Measurements from ENCODE around the gene NBPF14. TPM values are rescaled to one million over a fixed set of nuclear protein-coding genes. Genes with fewer than 3 reads are reported as not detected.
A peak's percentile ranks its signal among the peaks of the same experiment; 100 is the strongest.
"Not testable (repeated sequence)": the region's sequence is repeated elsewhere in the genome, so short reads cannot be mapped to it uniquely, and the experiment has no call there.

Gene NBPF14
- total RNA-seq, 4 donors from 2014 or later = 19.5 to 48.4 (median 32.8) TPM

DNA sequence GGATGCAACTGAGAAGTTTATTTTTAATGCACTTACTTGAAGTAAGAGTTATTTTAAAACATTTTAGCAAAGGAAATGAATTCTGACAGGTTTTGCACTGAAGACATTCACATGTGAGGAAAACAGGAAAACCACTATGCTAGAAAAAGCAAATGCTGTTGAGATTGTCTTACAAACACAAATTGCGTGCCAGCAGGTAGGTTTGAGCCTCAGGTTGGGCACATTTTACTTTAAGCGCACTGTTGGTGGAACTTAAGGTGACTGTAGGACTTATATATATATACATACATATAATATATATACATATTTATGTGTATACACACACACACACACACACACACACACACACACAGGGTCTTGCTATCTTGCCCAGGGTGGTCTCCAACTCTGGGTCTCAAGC is 69.2 kb downstream of the NBPF14 start:
- in situ Hi-C loops (cut with MboI; ENCODE audit: low pct_ligation_motif_present in 1 of 4, low pct_unique_long_range_greater_than_20kb in 1 of 4, low sequenced_read_pairs in 3 of 4); H3K4me3 ChIP-seq; DNase-seq; intact Hi-C loops (cut with DNase I; ENCODE audit: low total_unique reads); H3K36me3 ChIP-seq; H3K9me3 ChIP-seq; H3K27me3 ChIP-seq; H3K27ac ChIP-seq; H3K4me1 ChIP-seq: not testable (repeated sequence)
- whole genome bisulfite sequencing, 2 donors (ENCODE audit: low coverage in 1 of 2) = 100% methylated on average over 2 of the region's 2 CpGs; no CpG with 5 or more reads in 1 of the 2 donors

DNA sequence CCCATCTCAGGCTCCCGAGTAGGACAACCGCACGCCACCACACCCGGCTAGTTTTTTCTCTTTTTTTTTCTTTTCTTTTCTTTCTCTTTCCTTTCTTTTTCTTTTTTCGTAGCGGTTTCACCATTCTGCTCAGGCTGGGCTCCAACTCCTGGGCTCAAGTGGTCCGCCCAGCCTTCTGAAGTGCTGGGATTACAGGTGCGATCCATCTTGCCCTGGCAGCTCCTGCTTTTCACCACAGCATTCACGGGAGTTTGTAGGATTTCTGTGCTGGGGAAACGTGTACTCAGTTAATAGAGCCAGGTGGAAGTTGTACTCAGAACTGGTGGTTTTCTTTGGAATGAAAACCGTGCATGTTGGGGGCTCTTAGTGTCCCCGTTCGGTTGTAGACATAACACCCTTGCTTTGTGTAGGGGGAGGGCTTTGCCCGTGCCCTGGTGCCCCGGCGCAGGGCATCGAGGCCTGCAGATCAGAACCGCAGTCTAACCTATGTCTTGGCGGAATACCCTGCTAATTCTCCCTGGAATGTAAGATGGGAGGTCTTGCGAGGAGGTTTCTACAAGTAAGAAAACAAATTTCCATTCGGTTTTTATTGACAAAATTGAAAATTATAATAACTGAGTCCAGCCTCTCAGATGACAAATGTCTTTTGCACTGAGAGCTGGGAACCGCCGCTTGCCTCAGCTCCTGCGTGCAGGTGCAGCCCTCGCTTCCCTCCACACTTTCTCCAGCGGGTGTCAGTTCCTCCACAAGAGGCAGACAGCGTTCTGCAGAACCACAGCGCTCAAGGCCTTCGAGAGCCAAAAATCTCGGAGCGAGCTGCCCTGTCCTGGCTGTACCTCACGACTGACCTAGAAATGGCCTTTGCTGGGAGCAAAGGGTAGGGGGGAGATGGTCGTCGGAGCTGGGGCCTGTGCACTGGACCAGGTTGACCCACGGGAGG is 72.3 kb downstream of the NBPF14 start:
- H3K4me1 ChIP-seq; DNase-seq; H3K36me3 ChIP-seq; intact Hi-C loops (cut with DNase I; ENCODE audit: low total_unique reads); H3K27me3 ChIP-seq; in situ Hi-C loops (cut with MboI; ENCODE audit: low pct_ligation_motif_present in 1 of 4, low pct_unique_long_range_greater_than_20kb in 1 of 4, low sequenced_read_pairs in 3 of 4); H3K9me3 ChIP-seq: not testable (repeated sequence)
- Histone ChIP-seq H3K4me3 (peak overlapping the region in 2 of 4 donors; percentile 27 to 44), H3K27ac (peak overlapping the region in 3 of 4 donors; percentile 78 to 83 (median 83))
- 11 to 22% methylated on average over 4 to 7 of the region's 35 CpGs for WGBS, 2 donors (ENCODE audit: low coverage in 1 of 2)
- TF ChIP-seq POLR2AphosphoS5 (IDR thresholded peaks at IDR 0.05) = peak in 1 of 3 donors; percentile 32

DNA sequence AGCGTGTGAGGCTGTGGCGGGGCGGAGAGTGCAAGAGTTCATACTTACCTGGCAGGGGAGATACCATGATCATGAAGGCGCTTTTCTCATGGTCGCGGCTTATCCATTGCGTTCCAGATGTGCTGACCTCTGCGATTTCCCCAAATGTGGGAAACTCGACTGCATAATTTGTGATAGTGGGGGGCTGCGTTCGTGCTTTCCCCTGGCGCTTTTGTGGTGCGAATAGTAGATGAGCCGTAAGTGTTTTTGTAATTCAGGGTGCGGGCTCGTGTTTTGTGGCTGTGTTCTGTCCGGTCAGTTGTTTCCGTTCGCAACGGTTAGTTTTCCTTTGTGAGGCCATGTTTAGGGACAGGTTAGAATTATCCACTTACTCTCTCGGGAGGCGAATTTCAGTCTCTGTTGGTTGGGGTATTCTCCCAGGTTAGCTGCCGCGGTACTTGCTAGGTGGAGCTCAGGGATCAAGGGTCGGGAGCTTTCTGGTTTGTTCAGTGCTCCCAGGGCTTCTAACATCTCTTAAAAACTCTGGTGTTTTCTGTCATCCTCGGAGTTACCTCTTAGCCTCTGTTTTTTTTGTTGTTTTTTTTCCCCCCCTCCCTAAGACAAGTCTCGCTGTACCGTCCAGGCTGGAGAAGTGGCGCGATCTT is 73.1 kb downstream of the NBPF14 start:
- in situ Hi-C loops (cut with MboI; ENCODE audit: low pct_ligation_motif_present in 1 of 4, low pct_unique_long_range_greater_than_20kb in 1 of 4, low sequenced_read_pairs in 3 of 4); H3K27me3 ChIP-seq; H3K36me3 ChIP-seq; H3K9me3 ChIP-seq; intact Hi-C loops (cut with DNase I; ENCODE audit: low total_unique reads); H3K4me1 ChIP-seq: not testable (repeated sequence)
- peak; percentile 92 for DNase-seq
- whole genome bisulfite sequencing, 2 donors (ENCODE audit: low coverage in 1 of 2) = 0 to 2% methylated on average over 9 to 30 of the region's 30 CpGs
- peak; percentile 97 to 100 (median 99) for TF ChIP-seq POLR2AphosphoS5 (IDR thresholded peaks at IDR 0.05)
- peak; percentile 100 for TF ChIP-seq POLR2A (IDR thresholded peaks at IDR 0.05)
- Histone ChIP-seq H3K27ac (peak overlapping the region; percentile 78 to 83 (median 82)), H3K4me3 (peak overlapping the region; percentile 8 to 44 (median 22))

DNA sequence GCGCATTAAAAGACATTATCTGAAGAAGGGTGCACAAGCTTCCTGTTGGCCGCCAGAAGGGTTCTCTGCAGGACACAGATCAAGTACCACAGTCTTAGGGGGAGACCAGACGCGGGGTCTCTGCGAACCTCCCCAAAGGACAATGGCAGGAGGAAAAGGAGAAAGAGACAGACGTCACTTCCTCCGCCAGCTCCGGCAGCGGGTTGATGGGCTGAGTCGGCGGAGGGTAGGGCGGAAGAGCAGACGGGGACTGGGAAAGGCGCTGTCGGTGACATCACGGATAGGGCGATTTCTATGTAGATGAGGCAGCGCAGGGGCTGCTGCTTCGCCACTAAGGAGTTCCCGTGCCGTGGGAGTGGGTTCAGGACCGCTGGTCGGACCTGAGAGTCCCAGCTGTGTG is 73.7 kb downstream of the NBPF14 start:
- DNase-seq = peak; percentile 91
- H3K27me3 ChIP-seq; H3K4me1 ChIP-seq; intact Hi-C loops (cut with DNase I; ENCODE audit: low total_unique reads); H3K9me3 ChIP-seq; H3K36me3 ChIP-seq; in situ Hi-C loops (cut with MboI; ENCODE audit: low pct_ligation_motif_present in 1 of 4, low pct_unique_long_range_greater_than_20kb in 1 of 4, low sequenced_read_pairs in 3 of 4): not testable (repeated sequence)
- Histone ChIP-seq H3K4me3 (peak overlapping the region in 3 of 4 donors; percentile 17 to 44 (median 21)), H3K27ac (peak overlapping the region; percentile 78 to 83 (median 82))
- 5% methylated on average over 17 of the region's 23 CpGs; no CpG with 5 or more reads in 1 of the 2 donors for WGBS, 2 donors (ENCODE audit: low coverage in 1 of 2)

DNA sequence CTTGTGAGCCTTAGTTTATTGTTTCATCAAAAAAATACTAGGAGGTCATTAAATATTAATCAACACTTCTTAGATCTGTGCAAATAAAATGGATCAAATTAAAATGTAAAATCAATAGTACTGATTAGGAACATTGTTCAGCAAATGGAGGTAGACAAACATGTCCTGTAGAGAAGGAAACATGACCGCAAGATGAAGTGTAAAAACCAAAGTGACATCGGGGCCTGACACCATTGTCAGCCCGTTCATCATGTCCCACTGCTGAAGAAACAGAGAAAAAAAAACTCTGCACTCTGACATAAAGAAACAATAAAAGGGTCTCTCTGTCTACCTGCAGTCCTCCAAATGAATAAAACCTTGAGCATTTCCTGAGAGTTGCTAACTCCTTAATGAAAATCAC is 81.5 kb downstream of the NBPF14 start:
- DNase-seq; H3K36me3 ChIP-seq; H3K4me3 ChIP-seq; H3K9me3 ChIP-seq; H3K27me3 ChIP-seq; in situ Hi-C loops (cut with MboI; ENCODE audit: low pct_ligation_motif_present in 1 of 4, low pct_unique_long_range_greater_than_20kb in 1 of 4, low sequenced_read_pairs in 3 of 4); H3K4me1 ChIP-seq; H3K27ac ChIP-seq; intact Hi-C loops (cut with DNase I; ENCODE audit: low total_unique reads): not testable (repeated sequence)
- no CpG with 5 or more reads among the region's 3 CpGs for WGBS, 2 donors (ENCODE audit: low coverage in 1 of 2)

DNA sequence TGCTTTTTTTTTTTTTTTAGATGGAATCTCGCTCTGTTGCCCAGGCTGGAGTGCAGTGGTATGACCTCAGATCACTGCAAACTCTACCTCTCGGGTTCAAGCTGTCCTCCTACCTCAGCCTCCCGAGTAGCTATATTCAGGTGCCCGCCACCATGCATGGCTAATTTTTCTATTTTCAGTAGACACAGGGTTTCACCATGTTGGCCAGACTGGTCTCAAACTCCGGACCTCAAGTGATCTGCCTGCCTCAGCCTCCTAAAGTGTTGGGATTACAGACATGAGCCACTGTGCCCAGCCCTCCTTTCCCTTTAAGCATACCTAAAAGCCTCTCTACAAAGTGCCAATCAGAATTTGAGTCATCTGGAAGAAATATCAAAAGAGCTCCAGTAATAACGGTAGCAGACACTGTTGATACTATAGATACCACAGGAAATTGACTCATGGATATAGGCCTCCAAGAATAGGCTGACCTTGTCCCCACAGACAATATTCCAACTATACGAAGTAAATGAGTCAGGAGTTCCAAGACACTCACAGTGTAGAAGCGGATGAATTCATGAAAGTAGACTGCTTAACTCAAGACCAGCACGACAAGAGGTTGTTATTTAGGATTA is 83.1 kb downstream of the NBPF14 start:
- DNase-seq; H3K4me1 ChIP-seq; in situ Hi-C loops (cut with MboI; ENCODE audit: low pct_ligation_motif_present in 1 of 4, low pct_unique_long_range_greater_than_20kb in 1 of 4, low sequenced_read_pairs in 3 of 4); intact Hi-C loops (cut with DNase I; ENCODE audit: low total_unique reads); H3K27ac ChIP-seq; H3K4me3 ChIP-seq; H3K9me3 ChIP-seq; H3K27me3 ChIP-seq; H3K36me3 ChIP-seq: not testable (repeated sequence)
- 47 to 68% methylated on average over 3 to 8 of the region's 9 CpGs for WGBS, 2 donors (ENCODE audit: low coverage in 1 of 2)

DNA sequence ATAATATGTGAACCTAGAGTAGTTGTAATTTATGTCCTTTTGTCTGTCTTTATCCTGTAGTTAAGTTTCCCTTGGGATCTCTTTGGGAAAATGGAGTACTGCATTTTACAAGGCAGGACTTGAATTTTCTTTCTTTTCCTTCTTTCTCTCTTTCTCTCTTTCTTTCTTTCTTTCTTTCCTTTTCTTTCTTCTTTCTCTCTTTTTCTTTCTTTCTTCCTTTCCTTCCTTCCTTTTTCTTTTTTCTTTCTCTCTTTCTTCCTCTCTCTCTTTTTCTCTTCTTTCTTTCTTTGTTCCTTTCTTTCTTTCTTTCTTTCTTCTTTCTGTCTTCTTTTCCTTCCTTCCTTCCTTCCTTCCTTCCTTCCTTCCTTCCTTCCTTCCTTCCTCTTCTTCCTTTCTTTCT is 101.9 kb downstream of the NBPF14 start:
- H3K9me3 ChIP-seq; H3K27me3 ChIP-seq; H3K27ac ChIP-seq; H3K36me3 ChIP-seq; DNase-seq; in situ Hi-C loops (cut with MboI; ENCODE audit: low pct_ligation_motif_present in 1 of 4, low pct_unique_long_range_greater_than_20kb in 1 of 4, low sequenced_read_pairs in 3 of 4); H3K4me1 ChIP-seq; H3K4me3 ChIP-seq; intact Hi-C loops (cut with DNase I; ENCODE audit: low total_unique reads): not testable (repeated sequence)

DNA sequence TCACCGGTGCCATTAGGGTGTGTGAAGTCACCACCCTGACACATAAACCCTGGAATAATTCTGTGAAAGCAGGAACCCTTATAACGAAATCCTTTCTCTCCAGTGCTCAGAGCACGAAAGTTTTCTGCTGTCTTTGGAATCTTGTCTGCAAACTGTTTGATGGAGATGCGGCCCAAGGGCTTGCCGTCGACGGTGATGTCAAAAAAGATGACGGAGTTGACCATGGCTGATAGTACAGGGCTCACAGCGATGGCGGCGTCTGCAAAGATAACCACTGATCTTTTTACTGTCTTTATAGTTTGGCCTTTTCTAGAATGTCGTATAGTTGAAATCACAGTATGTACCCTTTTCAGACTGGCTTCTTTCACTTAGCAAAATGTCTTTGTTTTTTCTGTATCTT is 112.8 kb downstream of the NBPF14 start, which contains the start of gene PPIAL4G:
Gene PPIAL4G (minus strand): TSS at position 274 of the 400 bp plus-strand sequence. CDS start 50 bp downstream, at position 224.
- intact Hi-C loops (cut with DNase I; ENCODE audit: low total_unique reads); H3K27ac ChIP-seq; H3K4me3 ChIP-seq; DNase-seq; H3K9me3 ChIP-seq; H3K36me3 ChIP-seq; in situ Hi-C loops (cut with MboI; ENCODE audit: low pct_ligation_motif_present in 1 of 4, low pct_unique_long_range_greater_than_20kb in 1 of 4, low sequenced_read_pairs in 3 of 4); H3K27me3 ChIP-seq; H3K4me1 ChIP-seq: not testable (repeated sequence)
- WGBS, 2 donors (ENCODE audit: low coverage in 1 of 2) = 94% methylated on average over 11 of the region's 12 CpGs; no CpG with 5 or more reads in 1 of the 2 donors

Measured in transverse colon (tissue), 4 donors.